Left ventricle myocardium inferior (tissue), 1 donor: ENCODE results near the gene RPS6KA6. TPM values are rescaled to one million over a fixed set of nuclear protein-coding genes. Genes with fewer than 3 reads are reported as not detected.

Source experiments
- DNase-seq: peaks from one replicate; pipeline ENCODE4 v3.0.0-alpha.2; 2020
- H3K27ac ChIP-seq: fragments of 200-600 bp; replicated peaks from 2 replicates; pipeline ENCODE4 v1.8.0; 2021
- H3K27me3 ChIP-seq: fragments of 200-600 bp; 2 replicates; pipeline ENCODE4 v1.8.0; 2021; ENCODE audit warnings: low read depth
- H3K36me3 ChIP-seq: fragments of 200-600 bp; 2 replicates; pipeline ENCODE4 v1.8.0; 2021
- H3K4me1 ChIP-seq: fragments of 200-600 bp; 2 replicates; pipeline ENCODE4 v1.8.0; 2021
- H3K4me3 ChIP-seq: fragments of 200-600 bp; 2 replicates; pipeline ENCODE4 v1.8.0; 2021; ENCODE audit warnings: mild to moderate bottlenecking, moderate library complexity
- H3K9me3 ChIP-seq: fragments of 200-600 bp; replicated peaks from 2 replicates; pipeline ENCODE4 v1.8.0; 2021
- intact Hi-C: fragments of 100-400 bp; cut with micrococcal nuclease; formaldehyde crosslinking; loops from one replicate; pipeline ENCODE4 v1.11.0; 2022
- total RNA-seq: library from RNA; stranded (reverse); fragmentation: NEBNext Ultra II Directional; extraction: Animal tissue kit (Norgen Biotek cat#: 25700); gene quantifications from one replicate; pipeline ENCODE4 v1.2.1, GENCODE V29; 2021
- TF ChIP-seq, protein P1 (sequence below): fragments of 200-600 bp; IDR thresholded peaks from 2 replicates; pipeline ENCODE4 v1.8.0; 2021; ENCODE audit warnings: antibody characterized with exemption, mild to moderate bottlenecking, borderline replicate concordance
- donor health status: DM: no; HTN: yes; CAD: no; lungs with severe emphysema.

RPS6KA6 gene
- total RNA-seq, 1 donor from 2014 or later, result 0.41 TPM

DNA sequence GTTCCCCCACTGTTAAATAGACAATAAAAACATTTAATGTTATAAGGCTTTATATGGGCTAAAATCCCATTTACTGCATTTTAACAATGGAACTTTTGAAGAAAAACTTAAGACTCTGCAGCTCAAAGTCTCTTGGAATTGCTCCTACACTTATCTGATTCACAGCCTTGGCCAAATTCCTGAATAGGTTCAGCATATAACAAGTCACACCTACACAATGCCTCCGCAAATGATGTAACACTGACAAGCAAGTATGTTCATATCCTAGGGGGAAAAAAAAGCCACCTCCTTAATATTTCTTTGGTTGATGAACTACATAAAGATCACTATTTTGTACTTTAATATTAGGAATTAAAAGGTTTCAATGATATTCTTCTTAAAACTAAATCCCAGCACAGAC is 34.5 kb downstream of the RPS6KA6 start:
- TF ChIP-seq, protein P1, sequence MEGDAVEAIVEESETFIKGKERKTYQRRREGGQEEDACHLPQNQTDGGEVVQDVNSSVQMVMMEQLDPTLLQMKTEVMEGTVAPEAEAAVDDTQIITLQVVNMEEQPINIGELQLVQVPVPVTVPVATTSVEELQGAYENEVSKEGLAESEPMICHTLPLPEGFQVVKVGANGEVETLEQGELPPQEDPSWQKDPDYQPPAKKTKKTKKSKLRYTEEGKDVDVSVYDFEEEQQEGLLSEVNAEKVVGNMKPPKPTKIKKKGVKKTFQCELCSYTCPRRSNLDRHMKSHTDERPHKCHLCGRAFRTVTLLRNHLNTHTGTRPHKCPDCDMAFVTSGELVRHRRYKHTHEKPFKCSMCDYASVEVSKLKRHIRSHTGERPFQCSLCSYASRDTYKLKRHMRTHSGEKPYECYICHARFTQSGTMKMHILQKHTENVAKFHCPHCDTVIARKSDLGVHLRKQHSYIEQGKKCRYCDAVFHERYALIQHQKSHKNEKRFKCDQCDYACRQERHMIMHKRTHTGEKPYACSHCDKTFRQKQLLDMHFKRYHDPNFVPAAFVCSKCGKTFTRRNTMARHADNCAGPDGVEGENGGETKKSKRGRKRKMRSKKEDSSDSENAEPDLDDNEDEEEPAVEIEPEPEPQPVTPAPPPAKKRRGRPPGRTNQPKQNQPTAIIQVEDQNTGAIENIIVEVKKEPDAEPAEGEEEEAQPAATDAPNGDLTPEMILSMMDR, result no peak
- DNase-seq, result no peak
- intact Hi-C loops, result no loop called here
- Histone ChIP-seq H3K9me3 (no peaks in the 10 kb centered on the region), H3K27me3 (no peaks in the 10 kb centered on the region), H3K27ac (no peak overlapping the region), H3K4me1 (no peaks in the 10 kb centered on the region), H3K4me3 (no peak overlapping the region), H3K36me3 (no peaks in the 10 kb centered on the region)

DNA sequence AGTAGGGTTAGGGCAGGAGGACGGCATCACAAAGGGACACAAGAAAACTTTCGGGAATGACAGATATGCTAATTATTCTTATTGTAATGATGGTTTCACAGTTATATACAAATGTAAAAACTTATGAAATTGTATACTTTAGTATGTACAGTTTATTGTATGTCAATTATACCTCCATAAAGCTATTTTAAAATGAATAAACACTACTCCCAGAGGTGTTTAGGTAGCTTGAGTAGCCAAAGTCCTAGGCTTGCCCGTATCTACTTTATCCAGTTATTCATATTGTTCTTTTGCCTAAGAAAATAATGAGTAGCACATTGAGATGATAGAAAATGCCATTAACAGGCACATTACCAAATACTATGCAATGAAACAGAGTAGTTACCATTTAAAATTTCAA is 43.0 kb downstream of the RPS6KA6 start:
- Histone ChIP-seq H3K27ac (no peak overlapping the region), H3K9me3 (no peaks in the 10 kb centered on the region), H3K4me3 (no peak overlapping the region), H3K27me3 (no peaks in the 10 kb centered on the region), H3K4me1 (no peaks in the 10 kb centered on the region), H3K36me3 (no peaks in the 10 kb centered on the region)
- intact Hi-C loops, result no loop called here
- TF ChIP-seq, protein P1, result no peak
- no peak for DNase-seq

DNA sequence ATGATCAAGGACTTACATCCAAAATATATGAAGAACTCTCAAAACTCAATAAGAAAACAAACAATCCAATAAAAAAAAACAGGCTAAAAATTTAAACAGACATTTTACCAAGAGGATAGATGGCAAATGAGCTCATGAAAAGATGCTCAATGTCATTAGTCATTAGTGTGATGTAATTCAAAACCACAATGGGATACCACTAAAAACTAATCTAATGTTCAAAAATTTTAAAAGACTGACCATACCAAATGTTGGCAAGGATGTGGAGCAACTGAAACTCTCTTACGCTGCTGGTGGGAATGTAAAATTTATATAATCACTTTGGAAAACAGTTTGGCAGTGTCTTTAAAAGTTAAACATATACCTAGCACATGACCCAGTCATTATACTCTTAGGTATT is 43.7 kb downstream of the RPS6KA6 start:
- Histone ChIP-seq H3K27me3 (no peaks in the 10 kb centered on the region), H3K36me3 (no peaks in the 10 kb centered on the region), H3K4me3 (no peak overlapping the region), H3K27ac (no peak overlapping the region), H3K9me3 (no peaks in the 10 kb centered on the region), H3K4me1 (no peaks in the 10 kb centered on the region)
- intact Hi-C loops, result no loop called here
- no peak for DNase-seq
- TF ChIP-seq, protein P1, result no peak

DNA sequence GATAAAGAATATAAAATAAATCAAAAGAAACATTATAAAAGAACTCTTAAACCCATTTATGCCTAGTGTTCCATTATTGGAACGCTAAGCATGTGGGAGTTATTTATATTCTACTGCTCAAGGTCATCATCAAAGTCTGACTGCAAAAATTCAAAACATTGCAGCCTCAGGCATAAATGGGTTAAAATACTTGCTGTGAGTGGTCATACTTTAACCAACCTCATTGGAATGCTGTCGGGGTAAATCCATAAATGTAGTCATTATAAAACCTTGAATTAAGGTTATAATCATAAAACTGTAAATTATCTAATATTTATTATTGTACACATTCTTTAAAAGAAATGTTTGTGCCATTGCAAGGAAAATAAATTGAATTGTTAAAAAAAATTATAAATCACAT is 55.0 kb downstream of the RPS6KA6 start:
- no peaks in the 10 kb centered on the region for H3K9me3 ChIP-seq
- no peaks in the 10 kb centered on the region for H3K27me3 ChIP-seq
- intact Hi-C loops, result no loop called here
- H3K36me3 ChIP-seq, result no peaks in the 10 kb centered on the region
- TF ChIP-seq, protein P1, result no peak
- H3K4me1 ChIP-seq, result no peaks in the 10 kb centered on the region
- H3K27ac ChIP-seq, result no peak overlapping the region
- DNase-seq, result no peak
- H3K4me3 ChIP-seq, result no peak overlapping the region

DNA sequence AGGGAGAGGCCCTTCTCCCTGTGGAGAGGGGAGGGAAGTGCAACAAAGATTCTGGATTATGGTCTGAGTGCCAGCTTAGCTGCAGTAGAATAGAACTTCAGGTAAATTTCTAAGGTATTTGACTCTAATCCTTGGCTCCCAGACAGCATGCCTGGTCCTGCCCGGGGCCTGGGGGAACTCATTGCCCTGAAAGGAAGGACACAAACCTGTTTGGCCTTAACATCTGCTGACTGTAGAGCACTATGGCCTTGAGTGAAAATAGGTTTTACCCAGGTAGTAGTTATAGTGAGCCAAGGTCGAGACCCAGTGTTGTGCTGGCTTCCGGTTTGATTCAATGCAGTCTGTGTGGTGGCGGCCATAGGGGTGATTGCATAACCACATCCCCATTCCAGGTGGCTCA is 64.4 kb downstream of the RPS6KA6 start:
- Histone ChIP-seq H3K36me3 (no peaks in the 10 kb centered on the region), H3K27me3 (no peaks in the 10 kb centered on the region), H3K4me3 (no peak overlapping the region), H3K4me1 (no peaks in the 10 kb centered on the region), H3K27ac (no peak overlapping the region), H3K9me3 (no peaks in the 10 kb centered on the region)
- DNase-seq, result no peak
- TF ChIP-seq, protein P1, result no peak
- intact Hi-C loops, result no loop called here

DNA sequence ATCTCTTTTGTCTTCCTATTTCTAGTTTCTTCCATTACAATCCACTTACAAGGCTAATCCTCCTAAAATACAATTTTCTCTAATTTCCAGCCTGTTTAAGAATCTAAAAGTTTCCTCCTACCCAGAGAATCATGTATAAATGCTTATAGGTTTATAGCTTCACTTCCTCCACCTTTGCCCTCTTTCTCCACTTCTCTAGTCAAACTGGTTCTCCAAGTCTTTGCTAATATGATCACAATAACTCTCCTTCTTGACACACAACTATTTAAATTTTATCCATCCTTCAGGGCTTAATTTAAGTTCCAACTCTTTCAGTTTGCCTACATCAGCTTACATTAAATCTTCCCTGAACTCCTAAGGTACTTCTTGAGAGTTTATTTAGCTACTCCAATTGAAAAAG is 69.2 kb downstream of the RPS6KA6 start:
- intact Hi-C loops, result no loop called here
- Histone ChIP-seq H3K4me3 (no peak overlapping the region), H3K27ac (no peak overlapping the region), H3K4me1 (no peaks in the 10 kb centered on the region), H3K36me3 (no peaks in the 10 kb centered on the region), H3K27me3 (no peaks in the 10 kb centered on the region), H3K9me3 (no peaks in the 10 kb centered on the region)
- TF ChIP-seq, protein P1, result no peak
- no peak for DNase-seq
